Parathyroid adenoma (tissue), 2 donors: ENCODE measurements around the gene GALNT10.

ENCODE experiments used
- H2AFZ ChIP-seq: fragments of 300-600 bp; sonication (generic); one replicate; pipeline ENCODE4 v1.7.0; 2017; ENCODE audit warnings: antibody characterized with exemption, mild to moderate bottlenecking
- H3K27ac ChIP-seq: fragments of 300-600 bp; sonication (generic); one replicate; pipeline ENCODE4 v1.7.0; 2017
- H3K27me3 ChIP-seq: fragments of 300-600 bp; sonication (generic); one replicate; pipeline ENCODE4 v1.7.0; 2017; ENCODE audit warnings: low read length; ENCODE audit not compliant: control insufficient read depth, insufficient read depth
- H3K36me3 ChIP-seq: fragments of 300-600 bp; sonication (generic); one replicate; pipeline ENCODE4 v1.7.0; 2017; ENCODE audit warnings: low read length; ENCODE audit not compliant: control insufficient read depth, insufficient read depth
- H3K4me1 ChIP-seq: fragments of 300-600 bp; sonication (generic); one replicate; pipeline ENCODE4 v1.7.0; 2017; ENCODE audit warnings: control low read depth
- H3K4me2 ChIP-seq: fragments of 300-600 bp; sonication (generic); one replicate; pipeline ENCODE4 v1.7.0; 2017; ENCODE audit warnings: low read length
- H3K4me3 ChIP-seq: fragments of 300-600 bp; sonication (generic); one replicate; pipeline ENCODE4 v1.7.0; 2017; ENCODE audit warnings: low read depth, low read length
- H3K79me2 ChIP-seq: fragments of 300-600 bp; sonication (generic); one replicate; pipeline ENCODE4 v1.7.0; 2017; ENCODE audit warnings: control low read depth
- H3K9ac ChIP-seq: fragments of 300-600 bp; sonication (generic); one replicate; pipeline ENCODE4 v1.7.0; 2017; ENCODE audit warnings: mild to moderate bottlenecking
- H3K9me3 ChIP-seq: fragments of 300-600 bp; sonication (generic); one replicate; pipeline ENCODE4 v1.7.0; 2017; ENCODE audit warnings: low read length; ENCODE audit not compliant: control insufficient read depth
- CTCF ChIP-seq: fragments of 300-600 bp; sonication (generic); IDR thresholded peaks from one replicate; pipeline ENCODE4 v1.7.0; 2017; ENCODE audit warnings: antibody characterized with exemption, mild to moderate bottlenecking
- donor health status: primary hyperparathyroidism.

GALNT10 gene

GRCh38 chr5:154376481-154376880 lies 185.9 kb downstream of the GALNT10 start:
- TF ChIP-seq CTCF = no peak
- Histone ChIP-seq H3K9me3 (no peaks in the 10 kb centered on the region), H2AFZ (no peak overlapping the region), H3K9ac (no peak overlapping the region), H3K4me3 (no peak overlapping the region), H3K27me3 (no peaks in the 10 kb centered on the region), H3K79me2 (no peaks in the 10 kb centered on the region), H3K36me3 (no peaks in the 10 kb centered on the region), H3K27ac (no peak overlapping the region), H3K4me2 (no peak overlapping the region), H3K4me1 (peaks cover 8% of the 10 kb centered on the region)

GRCh38 chr5:154377754-154378533 lies 187.4 kb downstream of the GALNT10 start:
- no peak overlapping the region for H3K9ac ChIP-seq
- no peak overlapping the region for H3K4me3 ChIP-seq
- no peak for TF ChIP-seq CTCF
- no peaks in the 10 kb centered on the region for H3K9me3 ChIP-seq
- H3K4me2 ChIP-seq = no peak overlapping the region
- H3K79me2 ChIP-seq = no peaks in the 10 kb centered on the region
- peaks cover 8% of the 10 kb centered on the region for H3K4me1 ChIP-seq
- H3K27me3 ChIP-seq = no peaks in the 10 kb centered on the region
- no peaks in the 10 kb centered on the region for H3K36me3 ChIP-seq
- no peak overlapping the region for H2AFZ ChIP-seq
- no peak overlapping the region for H3K27ac ChIP-seq

GRCh38 chr5:154380263-154380662 lies 189.7 kb downstream of the GALNT10 start:
- no peak overlapping the region for H2AFZ ChIP-seq
- TF ChIP-seq CTCF = no peak
- H3K4me1 ChIP-seq = peaks cover 7% of the 10 kb centered on the region
- no peak overlapping the region for H3K27ac ChIP-seq
- H3K4me2 ChIP-seq = no peak overlapping the region
- H3K9me3 ChIP-seq = no peaks in the 10 kb centered on the region
- no peaks in the 10 kb centered on the region for H3K27me3 ChIP-seq
- no peak overlapping the region for H3K9ac ChIP-seq
- H3K79me2 ChIP-seq = no peaks in the 10 kb centered on the region
- no peaks in the 10 kb centered on the region for H3K36me3 ChIP-seq
- no peak overlapping the region for H3K4me3 ChIP-seq

- Histone ChIP-seq H3K4me1 (peaks cover 2% of the 10 kb centered on the region), H3K9ac (no peak overlapping the region), H3K79me2 (no peaks in the 10 kb centered on the region), H2AFZ (no peak overlapping the region), H3K4me3 (no peak overlapping the region), H3K27ac (no peak overlapping the region), H3K36me3 (no peaks in the 10 kb centered on the region), H3K27me3 (no peaks in the 10 kb centered on the region), H3K4me2 (no peak overlapping the region), H3K9me3 (no peaks in the 10 kb centered on the region)
- no peak for TF ChIP-seq CTCF
These were observed 194.1 kb downstream of the GALNT10 start for GRCh38 chr5:154384480-154385235.
